ENCODE data around the gene KY. TPM values are rescaled to one million over a fixed set of nuclear protein-coding genes. Genes with fewer than 3 reads are reported as not detected.

The KY gene
- total and polyA plus RNA-seq, 9 of the 15 experiments (the other 6 are each of a cell fraction or from before 2014, with no cell fraction given): not detected

- TF ChIP-seq NFRKB (IDR thresholded peaks at IDR 0.05; ENCODE audit: low read depth) (no peak), ZEB2 (IDR thresholded peaks at IDR 0.05) (no peak), CEBPG (CRISPR knock-in tag; IDR thresholded peaks at IDR 0.05) (no peak), CEBPG (tag; conservative IDR thresholded peaks at IDR 0.05 in 1 of 2, IDR thresholded peaks at IDR 0.05 in 1 of 2) (no peak)
Measured at GRCh38 chr3:134617608-134618477, 33.0 kb downstream of the KY start (continued).

GRCh38 chr3:134615743-134616142, 35.1 kb downstream of the KY start:
- DNase-seq (ENCODE audit: extremely low read depth in 1 of 4, low spot score in 3 of 4) (no peak), ATAC-seq (no peak), FAIRE-seq (no peak)
- no peaks in the 10 kb centered on the region for H4K20me1 ChIP-seq (replicated peaks; ENCODE audit: control insufficient read depth, insufficient read depth, low read length)
- in situ Hi-C loops (cut with MboI): no loop called here
- no peaks in the 10 kb centered on the region for H3K79me2 ChIP-seq (ENCODE audit: control insufficient read depth, insufficient read depth, low read length)
- CTCF ChIA-PET (ENCODE audit: low intra/inter-chr PET ratio): no interaction called here
- peaks cover 0 to 10% of the 10 kb centered on the region in 2 experiments; a peak in 2 of 5 replicates for H3K27me3 ChIP-seq (ENCODE audit: control insufficient read depth in 2 of 2, insufficient read depth in 2 of 2, low read length in 2 of 2)
- H3K27ac ChIP-seq (ENCODE audit: extremely low read depth, low read depth, low read length): no peak overlapping the region
- no peaks in the 10 kb centered on the region for H3K9me3 ChIP-seq (replicated peaks; ENCODE audit: control insufficient read depth, insufficient read depth, low read depth, low read length)
- H2AFZ ChIP-seq (ENCODE audit: low read depth, low read length): no peak overlapping the region
- H3K36me3 ChIP-seq (ENCODE audit: control insufficient read depth, insufficient read depth, low read length): no peaks in the 10 kb centered on the region
- no peak overlapping the region for H3K4me2 ChIP-seq (ENCODE audit: insufficient read depth, low read length)
- H3K9ac ChIP-seq (ENCODE audit: insufficient read depth in 1 of 2, low read depth in 2 of 2, low read length in 2 of 2): no peak overlapping the region
- intact Hi-C loops (cut with micrococcal nuclease): no loop called here
- H3K4me3 ChIP-seq: no peak overlapping the region
- WGBS (ENCODE audit: insufficient coverage, low coverage, missing lambda C conversion rate): 0% methylated on average over 4 of the region's 5 CpGs
- H3K9me1 ChIP-seq (ENCODE audit: control insufficient read depth, insufficient read depth, low read length): no peaks in the 10 kb centered on the region
- no TSS peak for BruUV-seq (replicated peaks)
- POLR2A ChIA-PET: interaction anchor here (0.7 kb wide), 1 partner anchor 268 kb away, joined by 3 read pairs; no protein-coding TSS in a partner anchor
- H3K4me1 ChIP-seq (replicated peaks in 1 of 2; ENCODE audit: control insufficient read depth in 2 of 2, insufficient read depth in 2 of 2, low read length in 2 of 2): no peaks in the 10 kb centered on the region
- TF ChIP-seq ZBTB43 (CRISPR knock-in tag; IDR thresholded peaks at IDR 0.05): no peak
- TF ChIP-seq ZNF324 (CRISPR knock-in tag; IDR thresholded peaks at IDR 0.05): no peak
- no peak for TF ChIP-seq SOX6 (IDR thresholded peaks at IDR 0.05)
- TF ChIP-seq, protein P1, sequence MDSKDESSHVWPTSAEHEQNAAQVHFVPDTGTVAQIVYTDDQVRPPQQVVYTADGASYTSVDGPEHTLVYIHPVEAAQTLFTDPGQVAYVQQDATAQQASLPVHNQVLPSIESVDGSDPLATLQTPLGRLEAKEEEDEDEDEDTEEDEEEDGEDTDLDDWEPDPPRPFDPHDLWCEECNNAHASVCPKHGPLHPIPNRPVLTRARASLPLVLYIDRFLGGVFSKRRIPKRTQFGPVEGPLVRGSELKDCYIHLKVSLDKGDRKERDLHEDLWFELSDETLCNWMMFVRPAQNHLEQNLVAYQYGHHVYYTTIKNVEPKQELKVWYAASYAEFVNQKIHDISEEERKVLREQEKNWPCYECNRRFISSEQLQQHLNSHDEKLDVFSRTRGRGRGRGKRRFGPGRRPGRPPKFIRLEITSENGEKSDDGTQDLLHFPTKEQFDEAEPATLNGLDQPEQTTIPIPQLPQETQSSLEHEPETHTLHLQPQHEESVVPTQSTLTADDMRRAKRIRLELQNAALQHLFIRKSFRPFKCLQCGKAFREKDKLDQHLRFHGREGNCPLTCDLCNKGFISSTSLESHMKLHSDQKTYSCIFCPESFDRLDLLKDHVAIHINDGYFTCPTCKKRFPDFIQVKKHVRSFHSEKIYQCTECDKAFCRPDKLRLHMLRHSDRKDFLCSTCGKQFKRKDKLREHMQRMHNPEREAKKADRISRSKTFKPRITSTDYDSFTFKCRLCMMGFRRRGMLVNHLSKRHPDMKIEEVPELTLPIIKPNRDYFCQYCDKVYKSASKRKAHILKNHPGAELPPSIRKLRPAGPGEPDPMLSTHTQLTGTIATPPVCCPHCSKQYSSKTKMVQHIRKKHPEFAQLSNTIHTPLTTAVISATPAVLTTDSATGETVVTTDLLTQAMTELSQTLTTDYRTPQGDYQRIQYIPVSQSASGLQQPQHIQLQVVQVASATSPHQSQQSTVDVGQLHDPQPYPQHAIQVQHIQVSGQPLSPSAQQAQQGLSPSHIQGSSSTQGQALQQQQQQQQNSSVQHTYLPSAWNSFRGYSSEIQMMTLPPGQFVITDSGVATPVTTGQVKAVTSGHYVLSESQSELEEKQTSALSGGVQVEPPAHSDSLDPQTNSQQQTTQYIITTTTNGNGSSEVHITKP (IDR thresholded peaks at IDR 0.05; ENCODE audit: partially characterized antibody): no peak
- TF ChIP-seq FUS (optimal IDR thresholded peaks at IDR 0.05; ENCODE audit: low read depth, low read length): no peak
- no peak for TF ChIP-seq L3MBTL2 (IDR thresholded peaks at IDR 0.05)
- TF ChIP-seq FOXA1 (IDR thresholded peaks at IDR 0.05; ENCODE audit: borderline replicate concordance): no peak
- no peak for TF ChIP-seq JUND (IDR thresholded peaks at IDR 0.05; ENCODE audit: borderline replicate concordance, low read depth, low read length)
- no peak for TF ChIP-seq JUND (tag; IDR thresholded peaks at IDR 0.05; ENCODE audit: borderline replicate concordance, low read depth, low read length)
- no peak for TF ChIP-seq CTBP1 (IDR thresholded peaks at IDR 0.05; ENCODE audit: borderline replicate concordance)
- TF ChIP-seq SNRNP70 (optimal IDR thresholded peaks at IDR 0.05; ENCODE audit: low read depth, low read length): no peak
- no peak for TF ChIP-seq SRSF9 (IDR thresholded peaks at IDR 0.05; ENCODE audit: borderline replicate concordance, low read depth, low read length)

All from K562 (cell line).